Renal pelvis (tissue), 4 donors: ENCODE results near the gene PRPSAP1. TPM values are rescaled to one million over a fixed set of nuclear protein-coding genes. Genes with fewer than 3 reads are reported as not detected.

Experiments
- DNase-seq: peaks from one replicate; pipeline ENCODE4 v3.0.0-alpha.2; 2013
- polyA plus RNA-seq, 3 donors: library from polyadenylated mRNA; unstranded; fragments of 120-200 nt; gene quantifications; one replicate each; pipeline ENCODE4 v1.2.1, GENCODE V29; 2013; ENCODE audit not compliant: insufficient read length in 3 of 3

The PRPSAP1 gene
- polyA plus RNA-seq, 3 donors, result 83.4 to 87.5 (median 84.3) TPM

DNA sequence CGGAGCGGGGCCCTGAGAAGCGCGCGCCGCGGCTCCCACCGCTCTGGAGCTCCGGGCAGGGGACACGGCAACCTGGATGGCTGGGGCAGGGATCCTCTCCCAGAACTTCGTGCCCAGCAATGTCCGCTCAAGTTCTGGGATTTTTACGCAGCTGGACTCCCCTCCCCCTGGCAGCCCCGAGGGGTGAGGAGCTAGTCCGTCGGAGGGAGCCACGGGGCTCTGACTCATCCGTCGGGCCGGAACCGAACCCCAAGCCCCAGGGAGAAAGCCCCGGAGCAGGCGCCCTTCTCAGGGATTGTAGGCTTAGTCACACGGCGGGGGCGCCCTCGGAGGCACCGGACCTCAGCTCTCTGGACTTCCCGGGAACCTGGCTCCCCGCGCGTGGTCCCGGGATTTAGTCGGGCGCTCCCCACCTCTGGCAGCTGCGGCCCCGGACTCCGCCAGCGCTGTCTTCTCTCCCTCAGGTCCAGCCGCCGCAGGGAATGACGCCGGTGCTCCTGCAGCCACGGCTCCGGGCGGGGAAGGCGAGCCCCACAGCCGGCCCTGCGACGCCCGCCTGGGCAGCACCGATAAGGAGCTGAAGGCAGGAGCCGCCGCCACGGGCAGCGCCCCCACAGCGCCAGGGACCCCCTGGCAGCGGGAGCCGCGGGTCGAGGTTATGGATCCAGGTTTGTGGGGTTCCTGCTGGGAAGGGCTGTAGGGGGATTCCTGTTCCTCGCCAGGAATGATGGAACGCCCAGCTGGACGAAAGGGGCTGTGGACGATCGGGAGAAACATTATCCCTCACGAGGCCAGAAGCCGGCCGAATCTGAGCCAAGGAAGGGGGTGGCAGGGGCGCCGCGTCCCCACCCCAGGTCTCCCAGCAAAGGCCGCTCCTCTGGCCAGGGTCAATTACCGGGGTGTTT is 31.5 kb upstream of the PRPSAP1 start:
- DNase-seq, result no peak

DNA sequence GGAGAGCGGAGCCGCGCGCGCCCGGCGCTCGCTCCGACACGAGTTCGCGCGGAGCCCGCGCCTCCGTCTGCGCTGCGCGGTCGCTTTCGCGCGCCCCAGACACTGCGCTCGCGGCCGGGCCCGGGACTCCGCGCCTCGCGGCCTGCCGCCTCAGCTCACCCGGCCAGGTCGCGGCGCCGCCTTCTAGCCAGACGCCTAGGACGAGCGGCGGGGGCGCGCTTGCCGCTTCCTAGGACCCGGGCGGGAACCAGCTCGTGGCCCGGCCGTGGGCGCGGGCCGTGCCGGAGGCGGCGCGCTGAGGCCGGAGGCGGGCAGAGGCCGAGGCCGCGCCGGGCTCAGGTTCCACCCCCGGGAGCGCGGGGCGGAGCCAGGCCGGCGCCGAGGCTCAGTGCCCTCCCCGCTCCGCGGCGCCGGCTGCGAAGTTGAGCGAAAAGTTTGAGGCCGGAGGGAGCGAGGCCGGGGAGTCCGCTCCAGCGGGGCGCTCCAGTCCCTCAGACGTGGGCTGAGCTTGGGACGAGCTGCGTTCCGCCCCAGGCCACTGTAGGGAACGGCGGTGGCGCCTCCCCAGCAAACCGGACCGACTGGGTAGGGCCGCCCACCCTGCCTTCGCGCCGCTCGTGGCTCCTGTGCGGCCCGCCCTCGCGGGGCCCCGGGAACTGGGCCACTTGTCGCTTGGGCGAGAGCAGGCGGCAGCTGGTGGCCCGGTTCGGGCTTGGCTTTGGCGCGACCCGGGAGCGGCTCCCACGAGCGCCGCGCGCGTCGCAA is 30.7 kb upstream of the PRPSAP1 start, which contains the start of gene SPHK1:
TSS of gene SPHK1 (plus strand) at position 388 of the 765 bp plus-strand sequence. CDS start 1,036 bp downstream, outside the sequence.
- DNase-seq, result no peak

DNA sequence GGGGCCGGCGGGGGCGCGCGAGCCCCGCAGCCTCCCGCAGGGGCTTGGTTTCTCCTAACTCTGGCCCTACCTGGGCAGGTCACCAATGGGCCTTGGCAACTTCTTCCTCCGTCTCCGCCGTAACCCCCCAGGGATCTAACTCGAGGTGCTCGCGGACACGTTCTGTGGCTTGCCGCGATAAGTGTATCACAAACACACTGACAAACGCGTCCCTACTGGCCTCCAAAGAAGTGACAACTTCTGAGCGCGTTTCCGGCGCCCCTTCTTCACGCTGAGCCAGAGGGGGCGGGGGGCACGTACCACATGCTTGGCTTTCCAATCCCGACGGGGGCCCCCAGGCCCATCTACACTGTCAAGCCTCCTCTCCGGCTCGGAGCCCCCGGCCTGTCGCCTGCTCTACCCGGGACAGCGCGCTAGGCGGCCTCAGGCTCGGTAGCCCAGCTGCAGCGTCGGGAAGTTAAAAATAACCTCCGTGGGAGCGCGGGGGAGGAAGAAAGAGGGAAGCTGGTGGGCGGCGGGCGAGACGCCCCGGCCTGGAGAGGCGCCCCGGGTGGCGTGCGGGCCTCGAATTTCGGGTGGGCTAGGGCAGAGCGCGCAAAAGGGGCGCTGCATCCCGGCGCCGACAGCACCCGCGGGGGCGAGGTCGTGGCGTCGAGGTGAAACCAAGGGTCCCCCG is 30.0 kb upstream of the PRPSAP1 start:
- no peak for DNase-seq

DNA sequence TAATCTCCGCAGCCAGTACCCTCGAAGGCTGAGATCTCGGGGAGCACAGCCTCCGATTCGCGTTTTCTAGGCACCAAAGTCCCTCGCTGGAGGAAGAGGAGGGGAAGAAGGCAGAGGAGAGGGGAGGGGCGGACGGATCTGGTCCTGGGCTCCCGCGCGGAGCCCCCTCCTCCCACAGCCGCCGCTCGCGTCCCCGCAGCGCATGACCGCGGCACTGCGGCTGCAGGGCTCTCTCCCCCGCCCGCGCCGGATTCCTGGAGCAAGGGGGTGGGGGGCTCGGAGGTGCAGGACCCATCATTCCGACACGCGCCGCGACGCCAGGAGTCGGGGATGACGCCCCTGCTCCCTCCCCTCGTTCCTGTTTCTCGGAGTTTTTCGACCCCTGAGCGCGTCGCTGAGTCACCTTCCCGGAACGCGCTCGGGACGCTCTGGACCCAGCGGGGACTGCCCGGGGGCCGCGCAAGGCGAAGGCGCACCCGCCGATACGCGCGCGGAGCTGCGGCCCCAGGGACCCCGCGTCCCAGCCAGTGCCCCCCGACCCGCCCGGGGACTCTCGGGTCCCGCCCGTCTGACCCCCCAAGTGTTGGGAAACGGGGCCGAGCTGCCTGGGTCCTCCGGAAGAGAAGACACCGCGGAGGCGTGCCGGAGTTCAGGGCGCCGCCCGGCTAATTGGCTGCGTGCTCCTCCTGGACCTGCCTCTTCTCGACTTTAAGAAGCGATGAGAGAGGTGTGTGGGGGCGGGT is 29.3 kb upstream of the PRPSAP1 start:
- DNase-seq, result no peak

DNA sequence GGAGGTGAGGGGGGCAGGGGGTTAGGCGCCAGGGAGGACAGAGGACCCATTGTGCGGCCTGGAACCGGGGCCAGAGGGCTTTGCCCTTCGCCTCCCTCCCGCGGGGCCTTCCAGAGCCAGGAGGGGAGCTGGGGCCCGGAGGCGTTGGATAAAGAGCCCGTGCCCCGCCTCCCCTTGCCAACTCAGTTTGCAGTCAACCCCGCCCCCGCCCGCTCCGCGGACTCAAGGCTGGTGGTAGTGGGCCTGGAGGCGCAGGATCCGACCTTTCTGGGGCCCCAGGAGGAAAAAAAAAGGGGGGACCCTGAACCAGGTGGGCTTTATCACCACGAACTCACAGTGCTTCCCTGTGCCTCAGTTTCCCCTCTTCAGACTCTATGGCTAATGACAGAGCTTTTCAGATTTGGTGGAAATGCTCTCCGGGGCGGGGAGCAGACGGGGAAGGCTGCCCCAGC is 28.7 kb upstream of the PRPSAP1 start:
- no peak for DNase-seq

- no peak for DNase-seq
Measured at GRCh38 chr17:76381633-76382350, 28.1 kb upstream of the PRPSAP1 start.

- DNase-seq, result no peak
Measured at GRCh38 chr17:76379646-76380376, 26.1 kb upstream of the PRPSAP1 start.

DNA sequence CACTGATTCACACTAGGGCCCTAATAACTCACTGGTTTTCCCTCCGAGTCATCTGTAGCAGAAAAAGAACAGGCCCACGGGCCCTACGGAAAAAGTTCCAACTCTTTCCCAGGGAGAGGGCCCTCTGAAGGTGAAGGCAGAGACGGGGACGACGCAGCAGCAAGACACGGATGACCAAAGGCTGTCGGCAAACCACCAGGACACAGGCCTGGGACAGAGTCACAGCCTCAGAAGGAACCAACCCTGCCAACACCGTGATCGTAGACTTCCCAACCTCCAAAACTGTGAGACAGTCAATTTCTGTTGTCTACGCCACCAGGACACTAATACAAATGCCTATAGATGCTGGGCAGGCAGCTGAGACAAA is 25.5 kb upstream of the PRPSAP1 start:
- DNase-seq, result no peak

GRCh38 chr17:76378548-76379274 is 25.0 kb upstream of the PRPSAP1 start:
- no peak for DNase-seq

GRCh38 chr17:76376318-76377133 is 22.8 kb upstream of the PRPSAP1 start:
- DNase-seq, result no peak

DNA sequence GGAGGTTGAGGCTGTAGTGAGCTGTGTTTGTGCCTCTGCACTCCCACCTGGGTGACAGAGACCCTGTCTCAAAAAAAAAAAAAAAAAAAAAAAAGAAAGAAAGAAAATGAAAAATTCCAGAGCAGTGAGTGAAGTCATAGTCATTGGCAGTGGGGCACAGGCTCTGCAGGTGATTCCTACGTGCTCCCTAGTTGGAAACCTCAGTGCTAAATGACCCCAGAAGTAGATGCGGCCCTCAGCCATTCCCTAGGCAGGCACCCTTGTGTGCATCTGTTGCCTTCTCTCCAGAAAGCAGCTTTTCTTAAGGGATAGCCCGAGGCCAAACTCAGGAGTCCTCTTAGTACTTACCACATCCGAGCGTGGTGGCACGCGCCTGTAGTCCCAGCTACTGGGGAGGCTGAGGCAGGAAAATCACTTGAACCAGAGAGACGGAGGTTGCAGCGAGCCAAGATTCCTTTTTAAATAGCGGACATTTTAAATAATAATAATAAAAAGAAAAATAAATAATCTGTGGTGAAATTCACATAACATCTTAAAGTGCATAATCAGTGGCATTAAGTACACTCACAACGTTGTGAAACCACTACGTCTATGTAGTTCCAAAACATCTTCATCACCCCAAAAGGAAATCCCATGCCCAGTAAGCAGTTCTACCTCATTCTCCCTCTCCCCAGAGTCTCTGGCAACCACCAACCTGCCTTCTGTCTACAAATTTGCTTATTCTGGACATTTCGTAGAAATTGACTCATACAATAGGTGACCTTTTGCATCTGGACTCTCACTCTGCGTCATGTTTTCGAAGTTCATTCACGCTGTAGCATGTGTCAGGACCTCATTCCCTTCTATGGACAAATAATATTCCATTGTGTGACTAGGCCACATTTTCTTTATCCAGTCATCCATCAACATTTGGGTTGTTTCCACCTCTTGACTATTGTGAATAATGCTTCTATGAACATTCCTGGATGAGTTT is 18.2 kb upstream of the PRPSAP1 start:
- DNase-seq, result no peak

GRCh38 chr17:76370261-76370993 is 16.7 kb upstream of the PRPSAP1 start:
- no peak for DNase-seq

DNA sequence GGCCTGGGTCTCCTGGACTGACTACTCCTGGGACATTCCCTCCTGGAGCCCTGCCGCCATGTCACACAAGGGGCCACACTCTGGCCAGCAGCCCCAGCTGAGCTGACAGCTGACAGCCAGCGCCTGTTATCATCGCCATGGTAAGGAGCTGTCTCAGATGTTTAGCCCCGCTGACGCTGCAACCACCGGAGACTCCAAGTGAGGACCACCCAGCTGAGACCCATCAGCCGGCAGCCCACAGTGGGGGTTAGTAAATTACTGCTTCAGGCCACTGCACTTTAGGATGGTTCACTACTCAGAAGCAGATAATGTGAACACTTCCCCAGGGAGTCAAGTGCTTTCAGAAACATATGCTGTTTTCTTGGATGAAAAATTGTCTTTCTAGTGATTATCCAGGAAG is 16.1 kb upstream of the PRPSAP1 start:
- peak; percentile 78 for DNase-seq

DNA sequence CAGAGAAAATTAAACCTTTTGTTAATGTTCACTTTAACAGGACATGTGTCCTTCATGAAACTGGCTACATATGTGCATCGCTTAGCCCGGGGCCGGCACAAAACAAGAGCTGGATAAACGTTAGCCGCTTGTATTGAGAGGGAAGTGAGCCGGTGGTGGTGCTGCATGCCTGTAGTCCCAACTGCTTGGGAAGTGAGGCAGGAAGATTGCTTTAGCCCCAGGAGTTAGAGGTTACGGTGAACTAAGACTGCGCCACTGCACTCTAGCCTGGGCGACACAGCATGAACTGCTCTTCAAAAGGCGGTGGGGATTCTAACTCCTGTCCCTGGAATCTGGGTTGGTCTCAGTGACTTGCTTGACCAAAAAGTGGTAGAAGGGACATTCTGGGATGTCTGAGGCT is 15.7 kb upstream of the PRPSAP1 start:
- DNase-seq, result no peak

- DNase-seq, result no peak
Measured at GRCh38 chr17:76368545-76368944, 14.8 kb upstream of the PRPSAP1 start.

DNA sequence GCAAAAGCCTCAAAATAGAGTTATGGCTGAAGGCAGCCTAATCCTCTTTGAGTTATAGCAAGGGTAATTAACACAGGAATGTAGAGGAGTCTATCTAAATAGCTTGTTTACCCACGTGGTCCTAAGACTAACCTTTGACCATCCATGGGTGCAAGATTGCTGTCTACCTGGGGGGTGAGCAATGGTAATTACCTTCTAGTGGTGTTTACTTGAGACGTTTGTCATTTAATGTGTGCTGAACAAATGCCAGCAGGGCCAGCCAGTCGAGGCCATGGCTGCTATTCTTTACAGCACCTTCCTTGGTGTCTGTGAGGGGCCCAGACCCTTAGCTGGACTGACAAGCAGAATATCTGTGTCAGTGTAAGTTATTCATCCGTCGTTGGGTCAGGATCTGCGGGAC is 13.9 kb upstream of the PRPSAP1 start:
- no peak for DNase-seq

DNA sequence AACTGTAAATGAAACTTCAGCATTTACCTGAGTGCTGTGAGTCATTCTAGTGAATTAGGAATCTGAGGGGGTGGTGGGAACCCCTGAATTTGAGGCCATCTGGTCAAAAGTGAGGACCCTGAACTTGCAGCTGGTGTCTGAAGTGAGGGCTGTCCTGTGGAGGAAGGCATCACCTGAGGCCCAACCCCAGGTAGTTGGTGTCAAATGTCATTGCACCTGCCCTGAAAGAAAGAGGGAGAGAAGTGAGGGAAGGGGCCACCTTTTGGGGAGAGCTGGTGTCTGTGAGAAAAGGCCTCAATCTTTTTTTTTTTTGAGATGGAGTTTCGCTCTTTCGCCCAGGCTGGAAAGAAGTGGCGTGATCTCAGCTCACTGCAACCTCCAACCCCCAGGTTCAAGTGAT is 12.5 kb upstream of the PRPSAP1 start:
- no peak for DNase-seq
